ENCODE data around the gene PLEKHF1.
A peak's percentile ranks its signal among the peaks of the same experiment; 100 is the strongest.

The PLEKHF1 gene

DNA sequence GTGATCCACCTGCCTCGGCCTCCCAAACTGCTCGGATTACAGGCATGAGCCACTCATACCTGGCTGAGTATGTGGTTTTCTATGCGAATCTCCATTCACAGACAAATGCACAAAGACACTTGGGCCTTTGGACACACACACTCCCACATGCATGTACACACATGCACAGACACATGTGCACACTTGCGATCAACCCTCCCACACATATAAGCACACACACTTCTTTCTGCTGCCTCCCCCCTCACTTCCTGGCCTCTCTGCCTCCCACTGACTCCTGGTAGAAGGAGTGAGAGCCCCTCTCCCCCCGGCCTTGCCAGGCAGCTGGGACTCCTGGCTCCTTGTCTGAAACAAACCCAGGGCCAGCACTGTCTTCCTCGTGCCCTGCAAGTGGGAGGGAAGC is 29.3 kb upstream of the PLEKHF1 start:
- DNase-seq = no peak

DNA sequence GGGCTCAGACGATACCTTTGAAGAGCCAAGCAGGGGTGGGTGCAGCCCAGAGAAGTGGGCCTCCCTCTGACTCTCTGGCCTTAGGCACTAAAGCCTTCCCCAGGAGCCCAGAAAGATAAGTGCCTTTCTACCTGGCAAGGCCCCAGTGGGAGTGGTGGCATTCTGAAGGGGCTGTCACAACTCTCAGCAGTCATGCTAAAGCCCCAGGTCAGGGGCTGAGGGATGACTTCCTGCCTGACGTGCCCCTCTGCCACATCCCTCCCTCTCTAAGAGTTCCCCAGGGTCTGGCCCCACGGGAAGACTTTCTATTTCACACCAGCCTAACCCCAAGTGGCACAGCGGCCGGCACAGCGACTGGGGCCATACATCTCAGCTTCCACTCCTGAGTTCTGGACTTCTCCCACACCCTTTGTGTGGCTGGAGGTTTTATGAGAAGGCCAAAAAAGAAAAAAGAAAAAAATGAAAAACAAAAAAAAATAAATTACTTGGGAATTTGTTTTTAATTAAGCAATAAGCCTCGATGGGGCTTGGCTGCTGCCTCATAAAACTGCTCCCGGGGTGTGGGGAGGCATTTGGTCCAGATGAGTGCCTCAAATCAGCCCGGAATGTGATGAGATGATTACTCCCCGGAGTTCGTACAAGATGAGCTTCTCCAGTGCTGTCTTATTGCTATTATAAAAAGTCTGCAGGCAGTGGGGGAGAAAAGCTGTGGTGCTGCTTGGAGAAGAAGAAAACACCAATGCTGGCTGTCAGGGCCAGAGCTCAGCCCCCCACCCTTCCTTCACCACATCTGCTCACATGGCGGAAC is 28.5 kb upstream of the PLEKHF1 start:
- DNase-seq = no peak

DNA sequence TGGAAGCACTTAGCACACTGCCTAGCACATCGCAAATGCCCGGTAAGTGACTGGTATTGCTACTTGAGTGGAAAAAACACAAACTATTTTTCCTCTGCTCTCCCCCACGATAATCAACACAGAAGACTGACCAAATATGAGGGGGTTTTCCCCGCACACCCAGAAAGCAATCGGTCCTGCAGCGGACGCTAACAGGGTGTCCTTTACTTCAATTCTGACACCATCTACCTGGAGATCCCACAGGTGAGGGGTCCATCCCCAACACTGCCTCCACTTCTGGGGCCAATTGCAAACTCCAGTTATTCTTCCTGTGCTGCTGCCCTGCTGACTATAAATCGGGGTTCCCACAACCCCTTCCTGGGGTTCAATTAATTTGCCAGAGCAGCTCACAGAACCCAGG is 26.2 kb upstream of the PLEKHF1 start:
- DNase-seq = no peak

DNA sequence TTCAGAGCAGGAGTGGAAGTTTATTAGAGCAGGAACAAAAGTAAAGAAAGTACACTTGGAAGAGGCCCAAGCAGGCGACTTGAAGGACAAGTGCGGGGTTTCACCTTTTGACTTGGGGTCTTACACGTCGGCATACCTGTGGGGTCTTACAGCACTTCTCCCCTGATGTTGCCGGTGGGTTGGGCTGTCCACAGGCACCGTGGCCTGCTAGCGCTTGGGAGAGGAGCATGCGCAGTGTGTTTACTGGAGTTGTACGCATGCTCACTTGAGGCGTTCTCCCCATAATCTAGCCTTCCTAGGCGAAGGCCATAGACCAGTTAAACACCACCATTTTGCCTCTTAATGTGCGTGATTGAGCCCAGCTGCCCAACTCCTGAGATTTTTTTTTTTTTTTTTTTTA is 25.0 kb upstream of the PLEKHF1 start:
- DNase-seq = no peak

DNA sequence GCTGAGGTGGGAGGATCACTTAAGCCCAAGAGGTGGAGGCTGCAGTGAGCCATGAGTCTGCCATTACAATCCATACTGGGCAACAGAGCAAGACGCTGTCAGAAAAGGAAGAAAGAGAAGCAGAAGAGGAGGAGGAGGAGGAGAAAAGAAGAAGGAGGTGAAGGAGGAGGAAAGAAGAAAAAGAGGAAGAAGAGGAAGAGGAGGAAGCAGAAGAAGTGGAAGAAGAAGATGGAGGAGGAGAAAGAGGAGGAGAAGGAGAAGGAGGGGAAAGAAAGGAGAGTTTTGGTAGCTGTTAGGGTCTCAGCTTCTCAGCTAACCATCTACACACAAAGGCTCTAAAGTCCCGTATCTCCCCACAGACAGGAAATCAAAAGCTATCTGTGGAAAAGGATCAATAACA is 23.7 kb upstream of the PLEKHF1 start:
- no peak for DNase-seq

DNA sequence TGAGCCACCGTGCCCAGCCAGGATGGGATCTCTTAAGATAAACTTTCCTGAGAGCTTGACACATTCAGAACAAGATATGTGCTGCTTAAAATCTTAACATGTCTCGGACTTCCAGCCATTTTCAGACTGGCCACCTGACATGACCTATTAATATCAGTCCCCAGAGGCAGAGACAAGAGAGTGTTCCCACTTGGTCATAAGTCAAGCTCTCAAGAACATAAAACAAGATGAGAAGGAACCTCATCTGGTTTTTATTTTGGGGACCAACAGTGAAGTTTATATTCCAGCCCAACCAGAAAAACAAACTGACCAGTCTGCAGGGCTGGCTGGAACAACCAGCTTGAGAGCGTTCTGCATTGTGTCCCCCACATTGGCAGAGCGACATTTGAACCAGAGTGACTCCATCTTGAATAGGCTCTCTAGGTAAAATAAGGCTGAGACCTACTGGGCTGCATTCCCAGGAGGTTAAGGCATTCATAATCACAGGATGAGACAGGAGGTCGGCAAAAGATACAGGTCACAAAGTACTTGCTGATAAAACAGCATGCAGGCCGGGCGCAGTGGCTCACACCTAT is 21.8 kb upstream of the PLEKHF1 start:
- DNase-seq = no peak

DNA sequence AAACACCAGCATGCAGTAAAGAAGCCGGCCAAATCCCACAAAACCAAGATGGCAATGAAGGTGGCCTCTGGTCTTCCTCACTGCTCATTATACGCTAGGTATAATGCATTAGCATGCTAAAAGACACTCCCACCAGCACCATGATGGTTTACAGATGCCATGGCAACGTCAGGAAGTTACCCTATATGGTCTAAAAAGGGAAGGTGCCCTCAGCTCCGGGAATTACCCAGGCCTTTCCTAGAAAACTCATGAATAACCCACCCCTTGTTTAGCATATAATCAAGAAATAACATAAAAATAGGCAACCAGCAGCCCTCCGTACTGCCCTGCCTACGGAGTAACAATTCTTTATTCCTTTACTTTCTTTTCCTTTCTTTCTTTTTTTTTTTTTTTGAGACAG is 21.1 kb upstream of the PLEKHF1 start:
- DNase-seq = no peak

DNA sequence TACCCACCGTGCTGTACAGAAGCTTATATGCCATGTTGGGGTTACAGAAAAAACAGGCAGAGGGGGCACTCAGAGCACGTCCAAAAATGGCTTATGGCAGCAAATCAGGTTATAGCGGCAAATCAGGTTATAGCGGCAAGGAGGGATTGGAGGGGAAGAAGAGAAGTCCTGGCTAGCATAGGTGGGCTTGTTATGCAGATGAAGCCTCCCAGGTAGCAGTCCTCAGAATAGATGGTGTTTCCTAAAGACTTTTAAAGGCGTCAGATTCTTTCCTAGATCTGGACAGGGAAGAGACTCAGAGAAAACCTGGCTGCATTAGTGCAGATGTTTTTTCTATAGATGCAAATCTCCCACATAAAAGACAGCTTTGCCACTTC is 19.8 kb upstream of the PLEKHF1 start:
- no peak for DNase-seq

DNA sequence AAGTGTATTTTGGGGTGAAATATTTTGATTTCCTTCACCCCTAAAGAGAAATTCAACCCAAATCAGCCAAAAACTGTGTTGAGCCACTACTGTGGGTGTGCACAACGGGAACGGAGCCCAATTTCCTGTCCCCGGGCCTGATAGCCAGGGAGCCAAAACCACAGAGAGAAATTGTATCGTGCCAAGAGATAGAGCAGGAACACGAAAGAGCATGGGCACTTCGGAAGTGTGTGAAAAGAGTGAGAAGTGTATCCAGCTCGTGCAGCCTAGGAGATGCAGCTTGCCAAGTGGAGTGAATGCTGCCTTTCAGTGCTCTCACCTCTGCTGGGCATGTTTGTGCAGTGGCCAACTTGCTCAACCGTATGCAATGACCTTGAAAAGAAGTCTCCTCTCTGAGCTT is 19.4 kb upstream of the PLEKHF1 start:
- DNase-seq = no peak

DNA sequence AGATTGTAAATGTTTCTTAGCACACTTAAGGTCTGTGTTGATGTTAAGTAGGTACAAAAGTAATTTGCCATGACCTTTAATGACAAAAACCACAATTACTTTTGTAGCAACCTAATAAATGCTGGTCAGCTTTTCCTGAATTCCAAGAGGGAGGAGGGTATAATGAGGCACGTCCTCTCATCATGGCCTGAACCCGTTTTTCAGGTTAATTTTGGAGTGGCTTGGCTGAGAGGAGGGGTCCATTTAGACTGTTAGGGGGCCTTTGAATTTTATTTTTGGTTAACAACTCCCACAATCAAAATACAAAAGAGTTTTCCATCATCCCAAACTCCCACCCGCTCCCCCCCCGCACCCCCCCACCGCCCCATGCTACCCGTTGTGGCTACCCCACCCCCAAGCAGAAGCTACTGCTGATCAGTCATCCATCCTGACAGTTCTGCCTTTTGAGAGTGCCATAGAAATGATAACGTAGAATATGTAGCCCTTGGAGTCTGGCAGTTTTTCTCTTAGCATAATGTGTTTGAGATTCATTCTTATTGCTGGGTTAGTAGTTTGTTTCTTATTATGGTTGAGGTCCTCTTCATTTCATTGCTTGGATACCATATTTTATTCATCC is 14.4 kb upstream of the PLEKHF1 start:
- DNase-seq = no peak

DNA sequence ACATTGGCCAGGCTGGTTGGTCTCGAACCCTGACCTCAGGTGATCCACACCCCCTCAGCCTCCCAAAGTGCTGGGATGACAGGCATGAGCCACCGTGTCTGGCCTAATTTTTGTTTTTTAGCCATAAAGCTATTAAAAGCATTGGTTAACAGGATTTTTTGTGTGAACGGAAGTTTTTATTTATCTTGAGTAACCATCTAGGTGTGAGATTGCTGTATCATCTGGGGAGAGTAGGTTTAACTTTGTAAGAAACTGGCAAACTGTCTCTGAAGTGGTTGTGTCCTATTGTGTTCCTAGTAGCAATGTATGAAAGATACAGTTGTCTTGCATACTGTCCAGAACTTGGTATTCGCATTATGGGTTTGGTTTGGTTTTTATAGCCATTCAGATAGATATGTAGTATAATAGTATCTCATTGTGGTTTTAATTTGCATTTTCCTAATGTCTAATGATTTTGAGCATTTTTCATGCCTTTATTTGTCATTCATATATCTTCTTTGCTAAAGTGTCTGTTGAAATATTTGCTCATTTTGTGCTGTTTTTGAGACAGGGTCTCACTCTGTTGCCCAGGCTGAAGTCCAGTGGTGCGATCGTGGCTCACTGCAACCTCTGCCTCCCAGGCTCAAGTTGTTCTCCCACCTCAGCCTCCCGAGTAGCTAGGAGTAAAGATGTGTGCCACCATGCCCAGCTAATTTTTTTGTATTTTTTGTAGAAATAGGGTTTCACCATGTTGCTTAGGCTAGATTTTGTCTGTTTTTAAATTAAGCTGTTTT is 13.5 kb upstream of the PLEKHF1 start:
- DNase-seq = no peak

DNA sequence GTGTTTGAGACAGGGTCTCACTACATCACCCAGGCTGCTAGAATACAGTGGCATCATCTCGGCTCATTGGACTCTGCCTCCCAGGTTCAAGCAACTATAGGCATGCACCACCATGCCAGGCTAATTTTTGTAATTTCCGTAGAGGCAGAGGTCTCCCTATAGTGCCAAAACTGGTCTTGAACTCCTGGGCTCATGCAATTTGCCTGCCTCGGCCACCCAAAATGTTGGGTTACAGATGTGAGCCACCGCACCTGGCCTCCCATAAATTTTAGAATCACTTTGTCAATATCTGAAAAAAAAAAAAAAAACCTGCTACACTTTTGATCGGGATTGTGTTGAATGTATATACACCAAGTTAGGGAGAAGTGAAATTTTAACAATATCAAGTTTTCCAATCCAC is 11.9 kb upstream of the PLEKHF1 start:
- DNase-seq = no peak

DNA sequence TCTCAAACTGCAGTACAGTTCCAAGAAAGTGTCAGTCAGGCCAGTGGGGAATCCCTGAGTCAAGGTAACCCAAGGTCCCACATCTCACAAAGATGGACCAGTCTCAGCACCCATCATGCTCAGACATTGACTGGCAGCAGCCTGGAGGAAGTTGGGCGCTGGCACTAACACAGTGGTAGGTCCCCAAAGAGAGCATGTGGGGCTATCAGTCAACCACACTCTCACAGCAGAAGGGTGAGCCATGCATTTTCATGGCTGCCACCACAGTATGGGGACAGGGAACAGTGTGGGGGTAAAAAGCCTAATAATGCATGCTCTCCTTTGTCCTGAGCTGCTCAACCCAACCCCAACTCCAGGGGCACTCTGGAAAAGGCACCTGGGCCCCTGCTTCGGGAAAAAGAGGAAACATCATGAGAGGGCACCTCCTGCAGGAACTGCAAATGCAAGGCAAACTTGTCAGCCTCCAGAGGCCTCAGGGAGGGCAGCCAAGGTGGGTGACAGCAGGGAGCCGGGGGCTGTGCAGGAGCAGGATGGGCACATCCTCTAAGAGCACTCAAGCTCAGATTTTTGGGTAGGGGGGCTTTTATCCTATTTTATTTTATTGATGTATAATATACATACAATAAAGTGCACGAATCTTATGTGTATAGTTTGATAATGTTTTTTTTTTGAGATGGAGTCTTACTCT is 9.5 kb upstream of the PLEKHF1 start:
- DNase-seq = no peak

DNA sequence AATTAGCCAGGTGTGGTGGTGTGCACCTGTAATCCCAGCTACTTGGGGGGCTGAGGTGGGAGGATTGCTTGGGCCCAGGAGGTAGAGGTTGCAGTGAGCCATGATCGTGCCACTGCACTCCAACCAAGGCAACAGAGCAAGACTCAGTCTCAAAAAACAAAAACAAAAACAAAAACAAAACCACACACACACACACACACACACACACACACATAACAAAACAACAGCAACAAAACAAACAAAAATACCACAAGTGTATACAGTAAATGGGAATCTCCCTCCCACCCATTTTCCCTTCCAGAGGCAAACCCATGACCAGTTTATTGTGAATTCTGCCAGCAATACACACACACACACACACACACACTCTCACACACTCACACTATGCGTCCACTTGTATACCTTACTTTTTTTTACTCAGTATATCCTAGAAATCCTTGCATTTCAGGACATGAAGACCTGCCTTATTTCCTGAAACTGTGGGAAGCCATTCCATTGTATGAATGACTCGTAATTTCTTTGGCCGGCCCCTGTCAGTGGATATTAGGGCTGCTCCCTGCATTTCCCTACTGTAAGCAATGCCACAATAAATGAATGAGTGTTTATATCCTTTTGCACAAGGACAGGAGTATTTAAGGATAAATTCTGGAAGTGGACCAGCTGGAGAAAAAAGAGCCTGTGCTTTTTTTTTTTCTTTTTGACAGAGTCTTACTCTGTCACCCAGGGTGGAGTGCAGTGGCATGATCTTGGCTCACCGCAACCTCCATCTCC is 6.9 kb upstream of the PLEKHF1 start:
- no peak for DNase-seq

DNA sequence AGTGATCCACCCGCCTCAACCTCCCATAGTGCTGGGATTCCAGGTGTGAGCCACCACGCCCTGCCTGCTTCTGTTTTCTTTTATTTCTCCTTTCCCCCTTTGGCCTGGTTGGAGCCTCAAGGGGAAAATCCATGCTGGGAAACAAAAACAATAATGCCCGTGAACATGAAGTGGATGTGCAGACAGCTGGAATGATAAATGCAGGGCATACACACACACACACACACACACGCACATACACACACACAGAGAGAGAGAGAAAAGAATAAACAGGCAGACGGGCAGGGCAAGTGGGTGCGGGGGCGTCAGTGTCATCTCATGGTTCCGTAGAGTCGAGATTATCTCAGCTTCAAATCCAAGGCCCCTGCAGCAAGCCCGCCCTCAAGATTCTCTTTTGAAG is 4.4 kb upstream of the PLEKHF1 start:
- DNase-seq = no peak

DNA sequence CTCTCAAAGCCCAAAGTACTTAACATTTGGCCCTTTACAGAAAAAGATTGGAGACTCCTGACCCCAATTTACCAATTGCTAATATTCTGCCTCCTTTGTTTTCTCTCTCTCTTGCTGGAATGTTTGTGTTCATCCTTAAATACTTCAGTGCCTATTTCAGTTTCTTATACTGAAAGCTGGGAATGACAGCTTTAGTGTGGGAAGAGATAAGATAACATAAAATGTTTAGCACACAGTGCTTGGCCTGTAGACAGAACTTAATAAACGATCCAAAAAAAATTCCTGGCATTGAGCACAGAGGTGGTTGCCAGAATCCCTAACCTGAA is 3.0 kb upstream of the PLEKHF1 start:
- no peak for DNase-seq

DNA sequence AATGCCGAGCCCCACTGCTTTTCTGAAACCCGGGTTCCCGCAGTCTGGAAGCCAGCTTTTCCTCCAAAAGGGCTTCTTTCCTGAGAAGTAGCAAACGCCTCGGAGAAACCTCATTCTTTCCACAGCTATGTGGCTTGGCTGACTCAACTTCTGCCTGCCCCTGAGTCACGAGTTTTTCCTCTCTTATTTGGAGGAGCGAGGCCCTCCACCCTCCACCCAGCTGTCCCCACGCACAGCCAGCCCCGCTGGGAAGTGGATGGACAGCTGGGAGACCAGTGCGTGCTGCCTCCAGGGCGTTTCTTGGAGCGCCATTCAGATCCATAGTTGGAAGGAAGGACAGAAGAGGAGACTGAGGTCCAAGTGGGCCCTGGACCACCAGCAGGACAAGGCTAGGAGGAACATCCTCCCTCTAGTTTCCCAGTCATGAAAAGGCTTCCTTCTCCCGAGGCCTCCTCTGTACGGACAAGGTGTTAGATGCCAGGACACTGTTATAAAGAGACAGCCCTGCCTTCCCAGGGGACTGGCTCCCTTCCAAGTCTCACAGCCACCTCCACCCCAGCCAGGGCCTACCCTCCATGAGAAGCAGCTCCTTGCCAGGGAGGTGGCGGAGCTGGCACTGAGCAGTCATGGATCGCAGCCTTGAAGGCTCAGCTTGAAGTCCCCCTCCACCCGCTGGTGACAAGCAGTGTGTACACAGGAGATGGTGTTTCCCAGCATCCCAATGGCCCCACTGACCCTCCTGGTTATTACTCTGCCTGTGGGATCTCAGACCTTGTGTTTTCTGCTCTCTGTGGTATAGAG is 2.5 kb upstream of the PLEKHF1 start:
- peak; percentile 37 for DNase-seq

DNA sequence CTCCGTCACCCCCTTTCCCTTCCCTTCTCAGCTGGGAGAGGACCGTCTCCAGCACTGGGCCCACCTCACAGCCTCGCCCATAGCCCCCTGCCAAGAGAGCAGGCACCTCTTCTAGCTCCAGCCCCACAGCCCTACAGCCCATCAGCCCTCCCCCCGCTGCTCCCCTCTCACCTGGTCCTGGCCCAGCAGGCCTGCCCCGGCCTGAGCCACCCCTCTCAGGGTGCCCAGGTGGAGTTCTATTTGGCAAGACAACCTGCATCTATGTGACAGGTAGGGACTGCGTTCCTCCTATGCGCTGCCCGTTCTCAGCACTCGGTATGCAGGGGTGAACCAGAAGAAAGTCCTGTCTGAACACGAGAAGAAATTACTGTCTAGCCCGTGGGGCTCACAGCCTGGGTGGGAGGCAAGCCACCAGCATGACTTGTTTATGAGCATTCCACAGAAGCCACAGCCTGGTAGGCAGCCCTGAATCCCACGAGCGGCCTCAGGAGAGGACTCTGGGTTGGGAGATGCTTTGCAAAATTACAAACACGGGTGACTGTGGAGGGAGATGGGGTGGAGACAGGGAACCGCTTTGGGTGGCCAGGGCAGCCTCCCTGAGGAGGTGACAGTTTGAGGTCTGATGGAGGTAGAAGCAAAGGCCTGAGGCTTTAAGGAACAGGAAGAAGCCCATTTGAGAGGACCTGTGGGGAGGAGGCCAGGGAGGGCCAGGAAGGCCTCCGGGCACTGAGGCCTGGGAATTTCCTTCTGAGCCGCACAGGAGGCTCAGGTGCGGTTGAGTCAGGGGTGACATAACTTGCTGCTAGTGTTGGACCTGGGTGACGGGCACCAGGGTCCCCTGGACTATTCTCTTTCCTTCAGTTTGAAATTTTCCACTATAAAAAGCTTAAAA is 1.2 kb upstream of the PLEKHF1 start:
- no peak for DNase-seq

DNA sequence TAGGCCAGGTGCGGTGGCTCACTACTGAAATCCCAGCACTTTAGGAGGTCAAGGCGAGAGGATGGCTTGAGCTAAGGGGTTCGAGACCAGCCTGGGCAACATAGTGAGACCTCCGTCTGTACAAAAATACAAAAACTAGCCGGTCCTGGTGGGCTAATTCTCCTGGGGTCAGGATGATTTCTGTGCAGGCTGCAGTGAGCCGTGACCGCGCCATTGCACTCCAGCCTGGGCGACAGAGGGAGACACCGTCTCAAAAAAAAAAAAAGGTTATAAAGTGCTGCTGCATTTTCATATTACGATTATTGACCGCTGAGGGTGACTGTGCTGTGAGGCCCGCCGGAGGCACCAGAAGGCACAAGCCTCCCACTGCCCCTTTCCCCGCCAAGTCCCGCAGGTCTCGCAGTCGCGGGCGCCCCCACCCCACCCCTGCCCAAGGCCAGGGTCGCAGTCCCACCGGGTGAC is 477 bp upstream of the PLEKHF1 start:
- no peak for DNase-seq

DNA sequence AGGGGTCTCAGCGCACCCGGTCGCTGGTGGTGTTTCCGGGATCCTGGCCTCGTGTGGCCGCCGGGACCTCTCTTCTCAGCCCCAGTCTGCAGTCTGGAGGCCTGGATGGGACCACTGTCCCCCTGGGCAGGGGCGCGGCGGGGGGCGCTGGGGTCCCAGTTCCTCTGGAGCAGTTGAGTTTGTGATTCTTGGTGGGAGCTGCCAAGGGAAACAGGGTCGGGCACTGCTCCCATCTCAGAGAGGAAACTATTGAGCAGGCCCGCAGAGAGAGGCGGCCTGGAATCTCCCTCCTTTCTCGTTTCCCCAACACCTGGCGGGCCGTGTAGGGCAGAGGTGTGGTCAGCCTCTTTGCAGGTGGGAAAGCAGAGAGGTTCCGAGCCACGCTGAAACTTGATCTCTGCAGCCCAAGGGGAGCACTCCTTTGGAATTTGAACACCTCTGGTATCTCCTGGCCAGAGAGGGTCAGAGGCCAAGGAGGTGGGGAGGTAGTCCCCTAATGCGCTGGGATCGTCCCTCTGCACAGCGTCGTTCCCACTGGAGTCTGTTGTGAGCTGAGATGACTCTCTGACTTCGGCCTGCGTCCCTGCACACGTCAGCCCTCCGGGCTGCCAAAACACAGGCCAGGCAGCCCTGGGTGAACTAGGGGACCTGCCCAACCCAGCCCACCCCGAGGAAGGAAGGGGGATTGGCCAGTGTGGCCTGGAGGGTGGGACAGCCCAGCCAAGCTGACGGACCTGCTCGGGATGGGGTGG is 741 bp downstream of the PLEKHF1 start:
- no peak for DNase-seq
